Activated B cell treated with CpG ODN at 0.5 μM for 24 hours (primary cell): ENCODE data around the gene NTHL1. TPM values are rescaled to one million over a fixed set of nuclear protein-coding genes. Genes with fewer than 3 reads are reported as not detected.

Source experiments
- ATAC-seq: fragments of 200-7000 bp; cut with Tn5 transposase; one replicate; pipeline ENCODE4 v1.10.0; 2021; ENCODE audit warnings: low read depth, mild to moderate bottlenecking, moderate library complexity
- CTCF ChIA-PET: fragments of 350-600 bp; sonication (Branson Sonifier 250); formaldehyde crosslinking; loops from one replicate; lab custom pipeline; 2021; ENCODE audit warnings: antibody characterized with exemption; lab: Charles Lee
- POLR2A ChIA-PET: fragments of 350-600 bp; sonication (Branson Sonifier 250); formaldehyde crosslinking; loops from one replicate; lab custom pipeline; 2021; ENCODE audit warnings: antibody characterized with exemption; lab: Charles Lee
- DNase-seq: peaks from one replicate; pipeline ENCODE4 v3.0.0; 2022
- H3K27ac Mint-ChIP-seq: one replicate; pipeline ENCODE4 v1.8.0; 2020; ENCODE audit warnings: mixed read lengths
- H3K27me3 Mint-ChIP-seq: one replicate; pipeline ENCODE4 v1.8.0; 2021; ENCODE audit warnings: mixed read lengths
- H3K36me3 Mint-ChIP-seq: one replicate; pipeline ENCODE4 v1.8.0; 2021; ENCODE audit warnings: low read depth, mixed read lengths
- H3K4me1 Mint-ChIP-seq: one replicate; pipeline ENCODE4 v1.8.0; 2021; ENCODE audit warnings: mixed read lengths
- H3K4me3 Mint-ChIP-seq: one replicate; pipeline ENCODE4 v1.8.0; 2020; ENCODE audit warnings: mild to moderate bottlenecking, mixed read lengths
- H3K9me3 Mint-ChIP-seq: one replicate; pipeline ENCODE4 v1.8.0; 2020; ENCODE audit warnings: mixed read lengths
- CTCF ChIP-seq: fragments of 200-600 bp; IDR thresholded peaks from one replicate; pipeline ENCODE4 v1.8.0; 2022; ENCODE audit warnings: antibody characterized with exemption, mild to moderate bottlenecking
- intact Hi-C: fragments of 100-400 bp; cut with micrococcal nuclease; formaldehyde crosslinking; loops from one replicate; pipeline ENCODE4 v1.15.1; 2024
- total RNA-seq: library from RNA; stranded (reverse); gene quantifications from 2 replicates; pipeline ENCODE4 v1.2.3, GENCODE V29; 2022

The NTHL1 gene
- total RNA-seq, 1 donor from 2014 or later: 10.5 TPM

DNA sequence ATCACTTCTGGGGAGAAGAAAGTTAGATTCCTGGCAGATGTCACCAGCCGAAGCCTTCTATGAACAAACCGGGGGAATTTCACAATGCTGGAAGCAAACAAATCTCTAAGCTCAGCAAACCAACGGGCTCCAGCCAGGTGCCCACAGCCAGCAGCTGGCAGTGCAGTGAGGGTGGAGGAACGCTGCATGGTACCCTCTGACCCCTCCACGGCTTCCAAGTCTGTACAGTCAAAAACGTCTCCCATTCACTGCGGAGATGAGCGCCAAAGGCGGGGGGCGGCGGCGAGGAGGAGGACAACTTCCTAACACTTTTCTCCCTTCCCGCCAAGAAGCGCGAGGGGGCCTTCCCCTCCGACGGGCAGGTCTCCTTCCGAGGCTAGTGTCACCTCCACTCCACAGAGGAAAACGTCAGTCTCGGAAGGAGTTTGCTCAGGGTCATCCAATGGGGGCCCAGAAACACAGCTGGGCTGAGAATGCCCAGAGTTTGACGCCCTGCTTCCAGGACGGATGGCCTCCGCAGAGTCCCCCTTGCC is 38.9 kb downstream of the NTHL1 start:
- DNase-seq (no peak), ATAC-seq (no peak)
- no peaks in the 10 kb centered on the region for H3K9me3 Mint-ChIP-seq
- H3K27ac Mint-ChIP-seq: peak overlapping the region; percentile 81
- ChIA-PET POLR2A (interaction anchor here (0.6 to 3.5 kb wide), 9 partner anchors 16 to 494 kb away, joined by 3 to 22 read pairs (median 4); partner anchors contain the start of genes GFER, RPS2, TBL3 and TRAF7), CTCF (no interaction called here)
- no peak for TF ChIP-seq CTCF
- H3K36me3 Mint-ChIP-seq: peaks cover 14% of the 10 kb centered on the region
- H3K4me1 Mint-ChIP-seq: peaks cover 47% of the 10 kb centered on the region
- intact Hi-C loops: loop anchor here (1.0 to 5.0 kb wide), 6 partner anchors 14 to 674 kb away; partner anchors contain the start of genes KCTD5, MLST8, NTHL1 and RPS2
- peak overlapping the region; percentile 84 for H3K4me3 Mint-ChIP-seq
- H3K27me3 Mint-ChIP-seq: no peaks in the 10 kb centered on the region

DNA sequence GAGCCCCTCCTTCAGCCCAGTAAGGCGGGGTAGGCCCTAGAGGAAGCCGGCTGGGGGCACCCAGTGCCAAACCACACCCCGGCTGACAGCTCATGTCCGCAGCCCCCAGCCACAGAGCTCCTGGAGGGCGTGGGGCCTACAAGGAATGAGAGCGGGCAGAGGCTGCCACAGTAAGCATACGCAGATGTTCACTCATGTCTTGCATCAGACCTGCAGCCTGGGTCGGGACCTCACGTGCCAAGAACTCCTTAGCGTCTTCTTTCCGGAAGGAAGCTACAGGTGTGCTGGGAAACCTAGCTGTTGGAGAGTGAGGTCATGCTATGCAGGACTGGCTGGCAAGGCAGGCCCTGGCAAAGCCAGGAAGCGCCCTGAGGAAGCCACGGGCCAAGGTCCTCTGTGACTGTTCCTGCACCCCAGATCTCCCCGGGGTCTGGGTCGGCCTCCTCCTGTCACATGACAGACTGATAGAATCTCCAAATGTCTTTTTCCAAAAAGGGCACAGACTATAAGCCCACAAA is 39.6 kb downstream of the NTHL1 start:
- ChIA-PET CTCF (no interaction called here), POLR2A (interaction anchor here (0.6 to 3.5 kb wide), 6 partner anchors 16 to 495 kb away, joined by 3 to 22 read pairs (median 8); partner anchors contain the start of genes MSRB1, RPS2 and TRAF7)
- H3K27ac Mint-ChIP-seq: peak overlapping the region; percentile 81
- intact Hi-C loops: loop anchor here (2.0 to 5.0 kb wide), 4 partner anchors 15 to 674 kb away; partner anchors contain the start of genes KCTD5, MLST8 and RPS2
- no peaks in the 10 kb centered on the region for H3K9me3 Mint-ChIP-seq
- H3K27me3 Mint-ChIP-seq: no peaks in the 10 kb centered on the region
- no peak for DNase-seq
- peaks cover 47% of the 10 kb centered on the region for H3K4me1 Mint-ChIP-seq
- TF ChIP-seq CTCF: no peak
- peak overlapping the region; percentile 84 for H3K4me3 Mint-ChIP-seq
- H3K36me3 Mint-ChIP-seq: peaks cover 14% of the 10 kb centered on the region
- ATAC-seq: no peak

DNA sequence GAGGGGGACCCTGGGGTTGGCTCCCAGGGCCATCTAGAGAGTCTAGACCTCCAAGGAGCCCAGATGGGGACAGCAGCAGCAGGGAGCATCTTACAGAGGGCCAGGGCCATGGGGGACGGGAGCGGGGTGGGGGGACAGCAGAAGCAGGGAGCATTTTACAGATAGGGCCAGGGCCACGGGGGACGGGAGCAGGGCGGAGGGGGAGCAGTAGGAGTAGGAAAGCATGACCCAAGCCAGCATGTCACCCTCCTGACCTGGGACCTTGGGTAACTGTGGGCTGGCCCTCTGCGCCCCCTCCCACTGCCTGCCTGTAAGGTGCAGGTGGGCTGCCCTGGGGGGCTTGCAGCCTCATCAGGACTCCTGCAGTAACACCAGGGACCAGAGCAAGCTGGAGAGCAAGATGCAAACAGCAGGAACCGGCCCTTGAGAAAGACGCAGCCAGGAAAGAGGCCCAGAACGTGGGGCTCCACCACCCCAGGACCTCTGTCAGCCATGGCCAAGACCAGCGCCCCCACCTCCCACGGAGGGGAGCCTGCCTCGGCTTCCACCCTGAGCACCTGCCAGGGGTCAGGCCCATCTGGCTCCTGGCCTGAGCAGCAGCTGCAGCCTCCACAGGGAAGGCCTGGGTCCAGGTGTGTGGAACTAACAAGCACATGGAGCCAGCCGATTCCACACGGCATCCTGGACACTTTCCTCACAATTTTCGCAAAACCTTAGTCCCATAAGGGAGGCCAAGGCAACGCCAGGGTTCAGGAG is 40.4 kb downstream of the NTHL1 start:
- Mint-ChIP-seq H3K4me1 (peaks cover 47% of the 10 kb centered on the region), H3K27ac (no peak overlapping the region), H3K9me3 (no peaks in the 10 kb centered on the region), H3K27me3 (no peaks in the 10 kb centered on the region), H3K36me3 (peaks cover 17% of the 10 kb centered on the region), H3K4me3 (peak overlapping the region; percentile 84)
- intact Hi-C loops: loop anchor here (5.0 kb wide), 2 partner anchors 200 to 675 kb away; partner anchors contain the start of genes KCTD5 and MLST8
- TF ChIP-seq CTCF: no peak
- ChIA-PET CTCF (no interaction called here), POLR2A (interaction anchor here (1.0 to 3.5 kb wide), 4 partner anchors 15 to 147 kb away, joined by 4 to 22 read pairs (median 16); partner anchors contain the start of genes MSRB1, RPS2 and TRAF7)
- DNase-seq (no peak), ATAC-seq (no peak)

- Mint-ChIP-seq H3K27ac (no peak overlapping the region), H3K36me3 (peaks cover 23% of the 10 kb centered on the region), H3K4me3 (peak overlapping the region; percentile 24), H3K4me1 (peaks cover 47% of the 10 kb centered on the region), H3K27me3 (no peaks in the 10 kb centered on the region), H3K9me3 (no peaks in the 10 kb centered on the region)
- POLR2A ChIA-PET: interaction anchor here (0.5 kb wide), 1 partner anchor 11 kb away, joined by 3 read pairs; no protein-coding TSS in a partner anchor
- no peak for TF ChIP-seq CTCF
- intact Hi-C loops: loop anchor here (5.0 kb wide), 2 partner anchors 201 to 676 kb away; partner anchors contain the start of genes KCTD5 and MLST8
- CTCF ChIA-PET: no interaction called here
- ATAC-seq (no peak), DNase-seq (no peak)
These were observed 41.3 kb downstream of the NTHL1 start for GRCh38 chr16:2006317-2006716.
